HFFc6 (cell line): ENCODE results near the gene SLC35E2B. TPM values are rescaled to one million over a fixed set of nuclear protein-coding genes. Genes with fewer than 3 reads are reported as not detected.
A peak's percentile ranks its signal among the peaks of the same experiment; 100 is the strongest.
"Not testable (repeated sequence)": the region's sequence is repeated elsewhere in the genome, so short reads cannot be mapped to it uniquely, and the experiment has no call there.

Experiments used
- DNase-seq: peaks from one replicate; pipeline ENCODE4 v3.0.0-alpha.2; 2018
- H3K27ac Mint-ChIP-seq: 2 replicates; pipeline ENCODE4 v1.8.0; 2020; ENCODE audit warnings: mild to moderate bottlenecking, mixed read lengths
- H3K27me3 Mint-ChIP-seq: 2 replicates; pipeline ENCODE4 v1.8.0; 2021; ENCODE audit warnings: mild to moderate bottlenecking, moderate library complexity, mixed read lengths; ENCODE audit not compliant: insufficient read depth
- H3K36me3 Mint-ChIP-seq: 2 replicates; pipeline ENCODE4 v1.8.0; 2021; ENCODE audit warnings: low read depth, mixed read lengths
- H3K4me1 Mint-ChIP-seq: 2 replicates; pipeline ENCODE4 v1.8.0; 2020; ENCODE audit warnings: low read depth, mixed read lengths
- H3K4me3 Mint-ChIP-seq: 2 replicates; pipeline ENCODE4 v1.8.0; 2020; ENCODE audit warnings: mild to moderate bottlenecking, moderate library complexity, mixed read lengths
- H3K9me3 Mint-ChIP-seq: 2 replicates; pipeline ENCODE4 v1.8.0; 2020; ENCODE audit warnings: mild to moderate bottlenecking, mixed read lengths
- CTCF ChIP-seq: fragments of 200-600 bp; sonication (generic); IDR thresholded peaks from 2 replicates; pipeline ENCODE4 v1.5.0; 2021; ENCODE audit warnings: antibody characterized with exemption, mild to moderate bottlenecking
- total RNA-seq, 6 experiments: library from RNA; stranded (reverse); fragmentation: NEBNext Ultra II Directional; extraction: Animal tissue kit (Norgen Biotek cat#: 25700); gene quantifications; 2 replicates in 1 of 6; 3 replicates in 5 of 6; pipeline ENCODE4 v1.2.3, GENCODE V29; 2021

SLC35E2B gene
- total RNA-seq, 6 experiments from 2014 or later: 30.1 to 40.9 (median 33.4) TPM

DNA sequence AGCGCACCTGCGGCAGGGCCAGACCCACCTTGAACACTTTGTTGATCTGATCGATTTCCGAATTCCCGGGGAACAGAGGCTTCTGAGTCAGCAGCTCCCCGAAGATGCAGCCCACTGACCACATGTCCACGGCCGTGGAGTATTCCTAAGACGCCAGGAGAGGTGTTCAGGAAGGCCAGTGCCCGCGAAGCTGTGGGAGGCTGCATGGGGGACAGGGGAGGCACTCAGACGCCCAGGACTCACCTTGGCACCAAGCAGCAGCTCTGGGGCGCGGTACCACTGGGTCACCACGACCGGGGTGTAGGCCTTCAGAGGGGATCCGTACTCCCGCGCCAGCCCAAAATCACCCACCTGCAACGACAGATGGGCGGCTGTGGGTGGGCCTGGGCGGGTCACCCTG is 11.2 kb upstream of the SLC35E2B start:
- no peaks in the 10 kb centered on the region for H3K36me3 Mint-ChIP-seq
- no peak for TF ChIP-seq CTCF
- DNase-seq: no peak
- no peaks in the 10 kb centered on the region for H3K9me3 Mint-ChIP-seq
- no peaks in the 10 kb centered on the region for H3K27me3 Mint-ChIP-seq
- no peak overlapping the region for H3K27ac Mint-ChIP-seq
- H3K4me1 Mint-ChIP-seq: no peaks in the 10 kb centered on the region
- H3K4me3 Mint-ChIP-seq: no peak overlapping the region

DNA sequence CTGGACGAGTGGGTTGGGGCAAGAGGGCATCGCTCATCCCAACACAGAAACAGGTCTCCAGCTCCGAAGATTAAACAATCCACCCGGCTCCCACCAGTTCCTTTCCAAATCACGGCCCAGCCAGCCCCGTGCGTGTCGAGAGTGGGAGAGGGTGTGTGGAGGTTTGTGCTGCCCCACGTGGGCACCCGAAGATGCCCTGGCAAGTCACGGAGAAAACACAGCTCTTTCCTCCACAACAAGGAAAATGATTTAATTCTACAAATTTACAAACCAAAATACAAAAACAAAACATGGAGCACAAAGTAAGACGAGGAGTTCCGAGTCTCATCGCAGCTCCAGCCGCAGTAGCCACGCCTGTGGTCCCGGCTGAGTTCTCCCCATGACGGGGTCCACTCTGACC is 9.9 kb upstream of the SLC35E2B start:
- not testable (repeated sequence) for H3K9me3 Mint-ChIP-seq, H3K36me3 Mint-ChIP-seq, DNase-seq, H3K27me3 Mint-ChIP-seq, H3K4me1 Mint-ChIP-seq, H3K4me3 Mint-ChIP-seq, H3K27ac Mint-ChIP-seq

DNA sequence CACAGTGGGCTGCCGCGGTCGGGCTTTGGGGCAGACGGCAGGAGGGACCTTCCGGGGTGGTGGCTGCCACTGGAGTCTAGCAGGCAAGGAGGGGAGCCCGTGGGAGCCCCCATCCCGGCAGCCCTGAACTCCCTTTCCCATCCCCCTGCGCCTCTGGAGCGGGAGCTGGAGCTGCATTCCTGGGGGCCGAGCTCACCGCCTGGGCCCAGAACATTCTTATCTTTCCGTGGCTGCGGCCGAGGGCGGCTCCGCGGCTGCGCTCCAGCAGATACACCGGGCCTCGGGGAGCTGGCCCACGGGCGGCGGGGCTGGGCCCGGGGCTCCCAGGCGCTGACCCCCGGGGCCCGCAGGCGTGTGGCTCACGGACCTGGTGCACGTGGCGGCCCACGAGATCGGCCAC is 8.0 kb upstream of the SLC35E2B start:
- H3K36me3 Mint-ChIP-seq, H3K4me1 Mint-ChIP-seq, H3K9me3 Mint-ChIP-seq, H3K27me3 Mint-ChIP-seq, H3K4me3 Mint-ChIP-seq, H3K27ac Mint-ChIP-seq, DNase-seq: not testable (repeated sequence)

DNA sequence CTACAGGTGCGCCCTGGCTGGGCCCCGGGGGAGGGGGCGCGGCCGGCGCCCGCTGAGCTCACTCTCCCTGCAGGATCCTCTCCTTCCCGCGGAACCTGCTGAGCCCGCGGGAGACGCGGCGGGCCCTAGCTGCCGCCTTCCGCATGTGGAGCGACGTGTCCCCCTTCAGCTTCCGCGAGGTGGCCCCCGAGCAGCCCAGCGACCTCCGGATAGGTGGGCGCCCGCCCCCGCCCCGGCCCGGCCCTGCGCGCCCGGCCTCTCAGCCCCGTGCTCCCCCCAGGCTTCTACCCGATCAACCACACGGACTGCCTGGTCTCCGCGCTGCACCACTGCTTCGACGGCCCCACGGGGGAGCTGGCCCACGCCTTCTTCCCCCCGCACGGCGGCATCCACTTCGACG is 7.5 kb upstream of the SLC35E2B start:
- not testable (repeated sequence) for H3K27ac Mint-ChIP-seq, H3K27me3 Mint-ChIP-seq, H3K36me3 Mint-ChIP-seq, DNase-seq, H3K4me1 Mint-ChIP-seq, H3K4me3 Mint-ChIP-seq, H3K9me3 Mint-ChIP-seq

GRCh38 chr1:1699061-1699460 is 6.5 kb upstream of the SLC35E2B start:
- not testable (repeated sequence) for H3K9me3 Mint-ChIP-seq, H3K4me1 Mint-ChIP-seq, H3K27ac Mint-ChIP-seq, H3K4me3 Mint-ChIP-seq, H3K27me3 Mint-ChIP-seq, H3K36me3 Mint-ChIP-seq, DNase-seq

- not testable (repeated sequence) for H3K27ac Mint-ChIP-seq, DNase-seq, H3K9me3 Mint-ChIP-seq, H3K4me1 Mint-ChIP-seq, H3K27me3 Mint-ChIP-seq, H3K36me3 Mint-ChIP-seq, H3K4me3 Mint-ChIP-seq
These were observed 5.0 kb upstream of the SLC35E2B start for GRCh38 chr1:1697358-1698183.

- not testable (repeated sequence) for H3K4me1 Mint-ChIP-seq, H3K9me3 Mint-ChIP-seq, H3K27ac Mint-ChIP-seq, H3K4me3 Mint-ChIP-seq, H3K27me3 Mint-ChIP-seq, DNase-seq, H3K36me3 Mint-ChIP-seq
These were observed 4.1 kb upstream of the SLC35E2B start for GRCh38 chr1:1696431-1697357.

DNA sequence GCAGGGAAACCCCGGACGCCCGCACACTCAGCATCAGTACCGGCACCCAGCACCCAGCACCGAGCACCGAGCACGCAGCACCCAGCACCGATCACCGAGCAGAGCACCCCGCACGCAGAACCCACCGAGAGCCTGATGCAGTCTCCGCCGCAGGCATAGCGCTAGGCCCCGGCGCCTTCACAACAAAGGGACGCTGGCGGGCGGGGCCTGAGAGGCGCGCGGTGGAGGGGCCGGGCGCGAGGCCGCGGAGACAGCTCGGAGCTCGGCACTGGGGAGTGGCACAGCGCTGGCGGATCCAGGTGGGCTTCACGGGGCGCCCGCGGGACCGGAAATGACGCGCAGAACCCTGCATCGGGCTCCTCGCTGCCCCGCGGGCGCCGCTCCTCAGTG is 276 bp downstream of the SLC35E2B start:
- peak overlapping the region; percentile 87 for H3K27ac Mint-ChIP-seq
- peak; percentile 54 for DNase-seq
- not testable (repeated sequence) for H3K36me3 Mint-ChIP-seq, H3K27me3 Mint-ChIP-seq, H3K4me1 Mint-ChIP-seq, H3K9me3 Mint-ChIP-seq
- H3K4me3 Mint-ChIP-seq: peak overlapping the region; percentile 70

DNA sequence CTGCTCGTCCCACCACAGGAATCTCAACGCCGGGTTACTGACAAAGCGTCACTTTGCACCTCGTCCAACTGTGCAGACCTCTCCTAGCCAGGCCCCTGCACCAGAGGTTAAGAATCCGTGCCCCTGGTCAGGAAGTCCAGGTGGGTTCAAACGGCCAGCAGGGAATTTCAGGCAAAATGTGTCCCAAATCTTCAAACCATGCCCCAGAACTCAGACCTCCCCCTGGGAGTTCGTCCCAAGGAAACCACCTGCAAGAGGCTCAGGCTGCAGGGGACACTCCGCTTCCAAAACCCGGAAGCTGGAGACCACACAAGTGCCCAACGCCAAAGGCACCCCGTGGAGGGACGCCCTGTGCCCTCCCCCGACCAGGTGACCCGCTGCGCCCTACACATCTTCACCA is 1.2 kb downstream of the SLC35E2B start:
- H3K36me3 Mint-ChIP-seq, DNase-seq, H3K27me3 Mint-ChIP-seq: not testable (repeated sequence)

DNA sequence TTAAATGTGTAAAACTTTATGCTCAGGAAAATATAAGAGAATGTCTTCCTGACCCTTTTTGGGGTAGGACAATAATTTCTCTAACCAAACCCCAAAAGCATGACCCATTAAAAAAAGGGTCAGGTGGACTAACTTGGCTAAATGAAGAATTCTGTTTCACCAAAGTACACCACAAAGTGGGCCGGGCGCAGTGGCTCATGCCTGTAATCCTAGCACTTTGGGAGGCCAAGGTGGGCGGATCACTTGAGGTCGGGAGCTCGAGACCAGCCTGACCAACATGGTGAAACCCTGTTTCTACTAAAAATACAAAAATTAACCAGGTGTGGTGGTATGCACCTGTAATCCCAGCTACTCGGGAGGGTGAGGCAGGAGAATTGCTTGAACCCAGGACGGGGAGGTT is 3.1 kb downstream of the SLC35E2B start:
- not testable (repeated sequence) for DNase-seq, H3K4me3 Mint-ChIP-seq, H3K36me3 Mint-ChIP-seq, H3K9me3 Mint-ChIP-seq, H3K27me3 Mint-ChIP-seq, H3K27ac Mint-ChIP-seq
- H3K4me1 Mint-ChIP-seq: peaks cover 25% of the 10 kb centered on the region

More for the DNA sequence above, 1.2 kb downstream of the SLC35E2B start:
- H3K4me3 Mint-ChIP-seq, H3K27ac Mint-ChIP-seq, H3K9me3 Mint-ChIP-seq: not testable (repeated sequence)
- H3K4me1 Mint-ChIP-seq: peaks cover 11% of the 10 kb centered on the region
